Subcutaneous adipose tissue (tissue), 4 donors: ENCODE results near the gene MYO18B. TPM values are rescaled to one million over a fixed set of nuclear protein-coding genes. Genes with fewer than 3 reads are reported as not detected.

Experiments used
- CTCF ChIP-seq: fragments of 450-650 bp; IDR thresholded peaks from one replicate; pipeline ENCODE4 v1.5.1; 2016; ENCODE audit warnings: low read depth, mild to moderate bottlenecking, control low read depth, antibody characterized with exemption, moderate library complexity
- total RNA-seq, 4 donors: library from RNA; depleted of rRNA; stranded (reverse); fragments of >200 nt; gene quantifications; one replicate each; pipeline ENCODE4 v1.1.0, GENCODE V29; 2016

Gene MYO18B
- total RNA-seq, 4 donors from 2014 or later, result under 0.01 TPM; not detected in 3

- no peak for TF ChIP-seq CTCF
Observed at GRCh38 chr22:25909614-25910387, 167.8 kb downstream of the MYO18B start.

- TF ChIP-seq CTCF, result no peak
Observed at GRCh38 chr22:25911243-25911972, 169.4 kb downstream of the MYO18B start.

GRCh38 chr22:25919452-25919851 lies 177.5 kb downstream of the MYO18B start:
- TF ChIP-seq CTCF, result no peak

GRCh38 chr22:25922141-25922540 lies 180.2 kb downstream of the MYO18B start:
- no peak for TF ChIP-seq CTCF

- TF ChIP-seq CTCF, result no peak
Observed at GRCh38 chr22:25923914-25924313, 181.9 kb downstream of the MYO18B start.

- TF ChIP-seq CTCF, result no peak
Observed at GRCh38 chr22:25928038-25928437, 186.1 kb downstream of the MYO18B start.

- TF ChIP-seq CTCF, result no peak
Observed at GRCh38 chr22:25929321-25929878, 187.4 kb downstream of the MYO18B start.
